HepG2 (cell line): ENCODE results near the gene DGUOK. TPM values are rescaled to one million over a fixed set of nuclear protein-coding genes. Genes with fewer than 3 reads are reported as not detected.

Source experiments
- ATAC-seq: fragments of 200-7000 bp; cut with Tn5 transposase; 3 replicates; pipeline ENCODE4 v1.9.1; 2020; ENCODE audit warnings: mild to moderate bottlenecking, moderate library complexity
- BruUV-seq: library from RNA; stranded (reverse); fragments of 400-500 nt; replicated peaks from 2 replicates; lab custom pipeline; 2021; lab: Mats Ljungman, UMichigan
- CTCF ChIA-PET: fragments of 300-600 bp; formaldehyde crosslinking; extraction: SDS; loops from one replicate; lab custom pipeline; 2021; ENCODE audit warnings: low total read pairs, inconsistent platforms, low intra/inter-chr PET ratio; lab: Yijun Ruan, JAX
- POLR2A ChIA-PET: fragments of 350-600 bp; sonication (Branson Sonifier 250); formaldehyde crosslinking; loops from one replicate; lab custom pipeline; 2020; ENCODE audit warnings: antibody characterized with exemption, inconsistent platforms; lab: Yijun Ruan, JAX
- DNase-seq: peaks from one replicate; pipeline ENCODE4 v3.0.0-alpha.2; 2015; ENCODE audit warnings: low spot score
- FAIRE-seq: peaks from 3 replicates; lab custom pipeline; 2011; peaks lifted over from hg19 to GRCh38; lab: Jason Lieb, UNC
- H2AFZ ChIP-seq: one replicate; pipeline ENCODE4 v1.6.1; 2011; ENCODE audit warnings: low read length, inconsistent platforms
- H3K27ac ChIP-seq: fragments of 300-600 bp; 3 replicates; pipeline ENCODE4 v1.8.0; 2011; ENCODE audit warnings: mixed run types, mild to moderate bottlenecking, mixed read lengths, low read length, inconsistent platforms; ENCODE audit not compliant: insufficient read depth; ENCODE audit errors: extremely low read length
- H3K27me3 ChIP-seq, 2 experiments: fragments of 200-600 bp in 1 of 2; 2 replicates in 1 of 2; 3 replicates in 1 of 2; pipeline versions ENCODE4 v1.6.0 to v1.8.0; 2011; ENCODE audit warnings: low read length in 2 of 2, mild to moderate bottlenecking in 2 of 2, moderate library complexity in 2 of 2, inconsistent platforms in 1 of 2; ENCODE audit not compliant: insufficient read depth in 2 of 2, control insufficient read depth in 1 of 2
- H3K36me3 ChIP-seq, 2 experiments: fragments of 200-600 bp in 1 of 2; replicated peaks in 1 of 2; 2 replicates in 1 of 2; 3 replicates in 1 of 2; pipeline versions ENCODE4 v1.5.1 to v1.8.0; 2011; ENCODE audit warnings: low read length in 2 of 2, inconsistent platforms in 1 of 2; ENCODE audit not compliant: insufficient read depth in 2 of 2, control insufficient read depth in 1 of 2
- H3K4me1 ChIP-seq: 2 replicates; pipeline ENCODE4 v1.5.1; 2012; ENCODE audit warnings: low read length, inconsistent platforms; ENCODE audit not compliant: insufficient read depth
- H3K4me2 ChIP-seq: 2 replicates; pipeline ENCODE4 v1.6.0; 2011; ENCODE audit warnings: low read depth, low read length, inconsistent platforms
- H3K4me3 ChIP-seq, 3 experiments: fragments of 200-600 bp in 1 of 3; sonication (generic), shearing (Covaris generic) in 1 of 3; replicated peaks in 1 of 3; 2 replicates each; pipeline ENCODE4 v1.5.1; 2011 to 2016; ENCODE audit warnings: low read length in 3 of 3, inconsistent platforms in 2 of 3, low read depth in 2 of 3, mild to moderate bottlenecking in 2 of 3, control low read depth in 1 of 3, mixed read lengths in 1 of 3; ENCODE audit not compliant: insufficient read depth in 1 of 3
- H3K79me2 ChIP-seq: one replicate; pipeline ENCODE4 v1.6.1; 2011; ENCODE audit warnings: low read length, inconsistent platforms; ENCODE audit not compliant: insufficient read depth
- H3K9ac ChIP-seq: 2 replicates; pipeline ENCODE4 v1.6.0; 2011; ENCODE audit warnings: mild to moderate bottlenecking, low read depth, low read length, inconsistent platforms; ENCODE audit not compliant: insufficient read depth
- H3K9me3 ChIP-seq: 2 replicates; pipeline ENCODE4 v1.5.1; 2012; ENCODE audit warnings: mild to moderate bottlenecking, low read length
- H4K20me1 ChIP-seq: 2 replicates; pipeline ENCODE4 v1.6.0; 2011; ENCODE audit warnings: inconsistent platforms, mild to moderate bottlenecking, low read length, moderate library complexity; ENCODE audit not compliant: insufficient read depth
- ARNTL ChIP-seq: sonication (generic); formaldehyde crosslinking; IDR thresholded peaks from 2 replicates; pipeline ENCODE4 v1.4.0; 2020; ENCODE audit warnings: mild to moderate bottlenecking, missing genetic modification reagents
- ASH2L ChIP-seq: fragments of 300-600, 200-600 bp; sonication (generic); IDR thresholded peaks from 2 replicates; pipeline ENCODE4 v1.7.0; 2017; ENCODE audit warnings: low read depth, mild to moderate bottlenecking, moderate library complexity, mixed read lengths, low read length; ENCODE audit not compliant: insufficient read length
- MLLT10 ChIP-seq: sonication (generic); formaldehyde crosslinking; IDR thresholded peaks from 2 replicates; pipeline ENCODE4 v1.4.0; 2020; ENCODE audit warnings: missing genetic modification reagents
- RBM22 ChIP-seq: fragments of 200-400 bp; formaldehyde crosslinking; optimal IDR thresholded peaks from 2 replicates; pipeline ENCODE3; 2017; ENCODE audit warnings: mild to moderate bottlenecking, low read length, moderate library complexity
- SIN3A ChIP-seq: IDR thresholded peaks from 2 replicates; pipeline ENCODE4 v1.6.1; 2011; ENCODE audit warnings: low read depth, mild to moderate bottlenecking, control low read depth, low read length, borderline replicate concordance
- TOPORS ChIP-seq: sonication (generic); formaldehyde crosslinking; IDR thresholded peaks from 2 replicates; pipeline ENCODE4 v1.8.0; 2023; ENCODE audit warnings: mild to moderate bottlenecking, missing genetic modification reagents
- ZNF337 ChIP-seq: sonication (generic); formaldehyde crosslinking; IDR thresholded peaks from 2 replicates; pipeline ENCODE4 v1.5.1; 2020; ENCODE audit warnings: missing genetic modification reagents, low read depth, mild to moderate bottlenecking, borderline replicate concordance
- ZNF431 ChIP-seq: sonication (generic); formaldehyde crosslinking; IDR thresholded peaks from 2 replicates; pipeline ENCODE4 v1.9.0; 2022; ENCODE audit warnings: missing genetic modification reagents, low read depth, mild to moderate bottlenecking, borderline replicate concordance
- ZNF660 ChIP-seq: sonication (generic); formaldehyde crosslinking; IDR thresholded peaks from 2 replicates; pipeline ENCODE4 v1.5.1; 2020; ENCODE audit warnings: mild to moderate bottlenecking, low read depth, missing genetic modification reagents, borderline replicate concordance
- WGBS: methylation state at CpG from one replicate; pipeline ENCODE4 v1.1.6; 2017; ENCODE audit warnings: low lambda C conversion rate; 5-methylcytosine and 5-hydroxymethylcytosine counted together
- in situ Hi-C: cut with HindIII; loops from 2 replicates; pipeline ENCODE4 v1.10.0; 2017; ENCODE audit warnings: low pct_unique_long_range_greater_than_20kb; ENCODE audit not compliant: extremely low pct_ligation_motif_present
- intact Hi-C: fragments of 100-400 bp; cut with micrococcal nuclease; formaldehyde crosslinking; loops from one replicate; pipeline ENCODE4 v1.10.0; 2022; ENCODE audit not compliant: unreplicated experiment
- polyA plus RNA-seq, 8 experiments: library from polyadenylated mRNA; depleted of rRNA in 3 of 8; stranded (reverse) in 7 of 8; unstranded in 1 of 8; fragments of >200 nt; fragmentation: Illumina TruSeq in 4 of 8; extraction: Trizol in 4 of 8; gene quantifications; 2 replicates each; pipeline versions ENCODE4 v1.2.1 to v1.2.3, GENCODE V29; 2011 to 2016; ENCODE audit warnings: low read depth in 4 of 8, missing spikeins in 1 of 8, mixed read lengths in 1 of 8; ENCODE audit not compliant: insufficient read depth in 1 of 8
- total RNA-seq, 5 experiments: library from RNA; depleted of rRNA; stranded (reverse); fragments of >200 nt; fragmentation: Illumina TruSeq; extraction: Trizol; gene quantifications; 2 replicates each; pipeline ENCODE4 v1.2.3, GENCODE V29; 2016; ENCODE audit warnings: low read depth in 1 of 5
- TF ChIP-seq, protein P1 (sequence below): sonication (generic); formaldehyde crosslinking; IDR thresholded peaks from 2 replicates; pipeline ENCODE4 v1.8.1; 2023; ENCODE audit warnings: mild to moderate bottlenecking, missing genetic modification reagents, borderline replicate concordance

The DGUOK gene
- total and polyA plus RNA-seq, 2 of the 13 experiments (the other 11 are each of a cell fraction or from before 2014, with no cell fraction given): 105 to 137 TPM

DNA sequence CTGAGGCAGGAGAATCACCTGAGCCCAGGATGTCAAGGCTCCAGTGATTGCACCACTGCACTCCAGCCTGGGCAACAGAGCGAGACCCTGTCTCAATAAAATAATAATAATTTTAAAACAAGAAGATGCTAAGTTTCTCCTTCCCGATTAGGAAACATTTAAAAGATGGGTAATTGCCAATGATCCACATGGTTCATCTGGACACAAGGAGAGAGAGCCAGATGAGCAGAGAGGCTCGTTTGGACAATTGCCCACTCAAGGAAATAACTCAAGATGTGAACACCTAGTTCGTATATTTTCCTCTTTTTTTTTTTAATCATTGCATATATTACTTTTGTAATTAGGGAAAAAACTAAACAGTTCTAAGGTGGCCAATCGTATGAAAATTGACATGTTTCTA lies 37.5 kb upstream of the DGUOK start:
- H3K4me1 ChIP-seq: peaks cover 12% of the 10 kb centered on the region
- no peaks in the 10 kb centered on the region for H3K36me3 ChIP-seq
- H3K79me2 ChIP-seq: no peaks in the 10 kb centered on the region
- in situ Hi-C loops (no loop called here), intact Hi-C loops (no loop called here)
- TF ChIP-seq ZNF660 (CRISPR knock-in tag) (no peak), ZNF431 (CRISPR knock-in tag) (no peak), ASH2L (no peak), TOPORS (CRISPR knock-in tag) (no peak), MLLT10 (CRISPR knock-in tag) (no peak), SIN3A (no peak), RBM22 (no peak), ARNTL (CRISPR knock-in tag) (no peak), ZNF337 (CRISPR knock-in tag) (no peak)
- TF ChIP-seq, protein P1, sequence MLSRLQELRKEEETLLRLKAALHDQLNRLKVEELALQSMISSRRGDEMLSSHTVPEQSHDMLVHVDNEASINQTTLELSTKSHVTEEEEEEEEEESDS (CRISPR knock-in tag): no peak
- ATAC-seq (no peak), FAIRE-seq (no peak), DNase-seq (no peak)
- H3K27ac ChIP-seq: no peak overlapping the region
- H3K9me3 ChIP-seq: no peaks in the 10 kb centered on the region
- no peaks in the 10 kb centered on the region for H4K20me1 ChIP-seq
- ChIA-PET POLR2A (no interaction called here), CTCF (no interaction called here)
- no peak overlapping the region for H3K4me2 ChIP-seq
- no peak overlapping the region for H2AFZ ChIP-seq
- WGBS: 40% methylated on average over 5 of the region's 5 CpGs
- peaks cover 0 to 40% of the 10 kb centered on the region in 2 experiments for H3K27me3 ChIP-seq
- no TSS peak for BruUV-seq
- H3K9ac ChIP-seq: no peak overlapping the region
- no peak overlapping the region for H3K4me3 ChIP-seq
